Measurements from ENCODE around the gene HPSE2. TPM values are rescaled to one million over a fixed set of nuclear protein-coding genes. Genes with fewer than 3 reads are reported as not detected.

Gene HPSE2
- total RNA-seq, 4 donors from 2014 or later, result not detected

GRCh38 chr10:98664329-98665042 is 571.2 kb downstream of the HPSE2 start:
- DNase-seq, result peak in 1 of 2 donors; percentile 2
- Histone ChIP-seq H3K4me3 (replicated peaks in 1 of 3) (no peak overlapping the region), H3K36me3 (no peaks in the 10 kb centered on the region), H3K9me3 (no peaks in the 10 kb centered on the region), H3K27ac (no peak overlapping the region), H3K27me3 (no peaks in the 10 kb centered on the region), H3K4me1 (no peaks in the 10 kb centered on the region)
- 42 to 46% methylated on average over 12 to 13 of the region's 13 CpGs for WGBS, 2 donors
- TF ChIP-seq CTCF (IDR thresholded peaks at IDR 0.05) (peak in 4 of 6 experiments; percentile 15 to 47 (median 28)), POLR2A (IDR thresholded peaks at IDR 0.05) (no peak)
- intact Hi-C loops (cut with DNase I), result loop anchor here (5.0 kb wide), 1 partner anchor 197 kb away; no protein-coding TSS in a partner anchor

GRCh38 chr10:98659951-98660350 is 575.7 kb downstream of the HPSE2 start:
- no peaks in the 10 kb centered on the region for H3K4me1 ChIP-seq
- H3K36me3 ChIP-seq, result no peaks in the 10 kb centered on the region
- TF ChIP-seq CTCF (IDR thresholded peaks at IDR 0.05) (no peak), POLR2A (IDR thresholded peaks at IDR 0.05) (no peak)
- no peaks in the 10 kb centered on the region for H3K9me3 ChIP-seq
- intact Hi-C loops (cut with DNase I), result loop anchor here (5.0 kb wide), 1 partner anchor 193 kb away; no protein-coding TSS in a partner anchor
- DNase-seq, result no peak
- H3K4me3 ChIP-seq (replicated peaks in 1 of 3), result no peak overlapping the region
- H3K27me3 ChIP-seq, result no peaks in the 10 kb centered on the region
- no peak overlapping the region for H3K27ac ChIP-seq

- Histone ChIP-seq H3K9me3 (no peaks in the 10 kb centered on the region), H3K27me3 (no peaks in the 10 kb centered on the region), H3K4me1 (no peaks in the 10 kb centered on the region), H3K4me3 (replicated peaks in 1 of 3) (no peak overlapping the region), H3K27ac (no peak overlapping the region), H3K36me3 (no peaks in the 10 kb centered on the region)
- intact Hi-C loops (cut with DNase I), result no loop called here
- DNase-seq, result no peak
- TF ChIP-seq POLR2A (IDR thresholded peaks at IDR 0.05) (no peak), CTCF (IDR thresholded peaks at IDR 0.05) (no peak)
Observed at GRCh38 chr10:98655492-98655891, 580.2 kb downstream of the HPSE2 start.

GRCh38 chr10:98649170-98649569 is 586.5 kb downstream of the HPSE2 start:
- H3K27me3 ChIP-seq, result no peaks in the 10 kb centered on the region
- no peaks in the 10 kb centered on the region for H3K4me1 ChIP-seq
- TF ChIP-seq CTCF (IDR thresholded peaks at IDR 0.05), result no peak
- no peak for TF ChIP-seq POLR2A (IDR thresholded peaks at IDR 0.05)
- no peak overlapping the region for H3K4me3 ChIP-seq (replicated peaks in 1 of 3)
- no peak for DNase-seq
- no peak overlapping the region for H3K27ac ChIP-seq
- intact Hi-C loops (cut with DNase I), result no loop called here
- H3K36me3 ChIP-seq, result no peaks in the 10 kb centered on the region
- no peaks in the 10 kb centered on the region for H3K9me3 ChIP-seq
- 63 to 77% methylated on average over 2 of the region's 2 CpGs for WGBS, 2 donors

GRCh38 chr10:98646998-98647917 is 588.4 kb downstream of the HPSE2 start:
- no peaks in the 10 kb centered on the region for H3K36me3 ChIP-seq
- intact Hi-C loops (cut with DNase I), result no loop called here
- no peaks in the 10 kb centered on the region for H3K4me1 ChIP-seq
- DNase-seq, result no peak
- 21 to 27% methylated on average over 6 of the region's 6 CpGs for WGBS, 2 donors
- no peaks in the 10 kb centered on the region for H3K9me3 ChIP-seq
- no peaks in the 10 kb centered on the region for H3K27me3 ChIP-seq
- TF ChIP-seq CTCF (IDR thresholded peaks at IDR 0.05), result no peak
- TF ChIP-seq POLR2A (IDR thresholded peaks at IDR 0.05), result no peak
- H3K4me3 ChIP-seq (replicated peaks in 1 of 3), result no peak overlapping the region
- no peak overlapping the region for H3K27ac ChIP-seq
